Lower leg skin (tissue), 4 donors: ENCODE data around the gene ADGRF3. TPM values are rescaled to one million over a fixed set of nuclear protein-coding genes. Genes with fewer than 3 reads are reported as not detected.

Experiments used
- DNase-seq, 2 donors: peaks; one replicate each; pipeline ENCODE4 v3.0.0-alpha.2; 2019; ENCODE audit warnings: low spot score in 2 of 2
- H3K4me3 ChIP-seq: fragments of 200-600 bp; sonication (generic); 2 replicates; pipeline ENCODE4 v1.5.1; 2017; ENCODE audit warnings: mild to moderate bottlenecking, low read depth; ENCODE audit not compliant: poor library complexity, severe bottlenecking
- CTCF ChIP-seq, 3 donors: fragments of 450-650 bp; IDR thresholded peaks; one replicate each; pipeline ENCODE4 v1.5.1; 2016; ENCODE audit warnings: antibody characterized with exemption in 3 of 3, mild to moderate bottlenecking in 3 of 3, moderate library complexity in 2 of 3
- POLR2A ChIP-seq, 2 donors: fragments of 450-650 bp; IDR thresholded peaks; one replicate each; pipeline ENCODE4 v1.6.1; 2016 to 2017; ENCODE audit warnings: antibody characterized with exemption in 2 of 2, mild to moderate bottlenecking in 1 of 2, moderate library complexity in 1 of 2
- WGBS, 2 donors: methylation state at CpG; one replicate each; pipeline ENCODE4 v1.1.5; 2018; 5-methylcytosine and 5-hydroxymethylcytosine counted together
- intact Hi-C: fragments of 100-400 bp; cut with DNase I; formaldehyde crosslinking; loops from one replicate; pipeline ENCODE4 v1.15.0; 2023; ENCODE audit warnings: low total_unique reads
- total RNA-seq, 4 donors: library from RNA; depleted of rRNA; stranded (reverse); fragments of >200 nt; gene quantifications; one replicate each; pipeline ENCODE4 v1.1.0, GENCODE V29; 2016

ADGRF3 gene
- total RNA-seq, 4 donors from 2014 or later: 0.05 to 0.25 (median 0.06) TPM; not detected in 1

GRCh38 chr2:26317377-26318105, 29.0 kb downstream of the ADGRF3 start:
- no peak for TF ChIP-seq CTCF (IDR thresholded peaks at IDR 0.05)
- TF ChIP-seq POLR2A (IDR thresholded peaks at IDR 0.05): no peak
- no peak for DNase-seq

GRCh38 chr2:26316845-26317244, 29.7 kb downstream of the ADGRF3 start:
- TF ChIP-seq POLR2A (IDR thresholded peaks at IDR 0.05) (no peak), CTCF (IDR thresholded peaks at IDR 0.05) (no peak)
- 82 to 88% methylated on average over 6 of the region's 6 CpGs for WGBS, 2 donors
- H3K4me3 ChIP-seq: no peak overlapping the region
- DNase-seq: no peak
- intact Hi-C loops: no loop called here

More at GRCh38 chr2:26317377-26318105, 29.0 kb downstream of the ADGRF3 start:
- intact Hi-C loops: no loop called here
- 84 to 86% methylated on average over 8 of the region's 8 CpGs for WGBS, 2 donors
- H3K4me3 ChIP-seq: no peak overlapping the region

GRCh38 chr2:26316041-26316440, 30.5 kb downstream of the ADGRF3 start:
- TF ChIP-seq CTCF (IDR thresholded peaks at IDR 0.05) (no peak), POLR2A (IDR thresholded peaks at IDR 0.05) (no peak)
- no peak overlapping the region for H3K4me3 ChIP-seq
- no peak for DNase-seq
- WGBS, 2 donors: 58 to 82% methylated on average over 2 of the region's 2 CpGs
- intact Hi-C loops: no loop called here

- WGBS, 2 donors: 86 to 87% methylated on average over 5 to 8 of the region's 8 CpGs
- DNase-seq: no peak
- intact Hi-C loops: no loop called here
- H3K4me3 ChIP-seq: no peak overlapping the region
- TF ChIP-seq CTCF (IDR thresholded peaks at IDR 0.05) (no peak), POLR2A (IDR thresholded peaks at IDR 0.05) (no peak)
These were observed 32.3 kb downstream of the ADGRF3 start for GRCh38 chr2:26314243-26314642.

GRCh38 chr2:26313446-26313845, 33.1 kb downstream of the ADGRF3 start:
- TF ChIP-seq CTCF (IDR thresholded peaks at IDR 0.05): no peak
- TF ChIP-seq POLR2A (IDR thresholded peaks at IDR 0.05): no peak
- WGBS, 2 donors: 53 to 61% methylated on average over 11 to 12 of the region's 12 CpGs
- no peak overlapping the region for H3K4me3 ChIP-seq
- intact Hi-C loops: no loop called here
- DNase-seq: no peak

GRCh38 chr2:26312471-26312870, 34.1 kb downstream of the ADGRF3 start:
- intact Hi-C loops: no loop called here
- no peak for DNase-seq
- WGBS, 2 donors: 54 to 64% methylated on average over 9 of the region's 9 CpGs
- no peak overlapping the region for H3K4me3 ChIP-seq
- no peak for TF ChIP-seq CTCF (IDR thresholded peaks at IDR 0.05)
- no peak for TF ChIP-seq POLR2A (IDR thresholded peaks at IDR 0.05)
